WI38 (cell line): ENCODE results near the gene ACSS1.

ENCODE experiments used
- H3K4me3 ChIP-seq: 2 replicates; pipeline ENCODE4 v1.5.1; 2011; ENCODE audit warnings: low read depth, mild to moderate bottlenecking, control low read depth, low read length
- CTCF ChIP-seq: IDR thresholded peaks from 2 replicates; pipeline ENCODE4 v1.5.1; 2012; ENCODE audit warnings: low read depth, mild to moderate bottlenecking, control low read depth, low read length

Gene ACSS1

GRCh38 chr20:25063981-25064380 lies 6.0 kb upstream of the ACSS1 start:
- no peak overlapping the region for H3K4me3 ChIP-seq
- TF ChIP-seq CTCF: no peak

- no peak overlapping the region for H3K4me3 ChIP-seq
- no peak for TF ChIP-seq CTCF
These were observed 5.6 kb upstream of the ACSS1 start for GRCh38 chr20:25063546-25063945.

DNA sequence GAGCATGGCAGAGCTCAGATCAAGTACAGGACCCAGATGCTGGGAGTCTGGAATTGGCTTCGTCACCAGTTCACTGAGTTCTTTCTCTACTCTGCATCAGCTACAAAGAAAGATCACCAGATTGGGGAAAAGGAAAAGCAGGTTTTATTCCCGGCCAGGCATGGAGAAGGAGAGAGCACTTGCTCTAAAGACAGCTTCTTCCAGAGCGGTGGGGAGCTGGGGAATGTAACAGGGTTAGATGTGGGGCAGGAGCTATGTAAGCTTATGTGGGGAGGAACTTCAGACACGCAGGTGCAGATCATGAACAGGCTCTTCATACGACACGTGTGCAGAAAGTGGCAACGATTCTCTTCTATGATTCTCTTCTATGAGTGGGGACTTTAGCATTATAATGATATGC lies 4.9 kb upstream of the ACSS1 start:
- no peak overlapping the region for H3K4me3 ChIP-seq
- TF ChIP-seq CTCF: no peak

- TF ChIP-seq CTCF: no peak
- H3K4me3 ChIP-seq: no peak overlapping the region
These were observed 4.0 kb upstream of the ACSS1 start for GRCh38 chr20:25061821-25062530.

DNA sequence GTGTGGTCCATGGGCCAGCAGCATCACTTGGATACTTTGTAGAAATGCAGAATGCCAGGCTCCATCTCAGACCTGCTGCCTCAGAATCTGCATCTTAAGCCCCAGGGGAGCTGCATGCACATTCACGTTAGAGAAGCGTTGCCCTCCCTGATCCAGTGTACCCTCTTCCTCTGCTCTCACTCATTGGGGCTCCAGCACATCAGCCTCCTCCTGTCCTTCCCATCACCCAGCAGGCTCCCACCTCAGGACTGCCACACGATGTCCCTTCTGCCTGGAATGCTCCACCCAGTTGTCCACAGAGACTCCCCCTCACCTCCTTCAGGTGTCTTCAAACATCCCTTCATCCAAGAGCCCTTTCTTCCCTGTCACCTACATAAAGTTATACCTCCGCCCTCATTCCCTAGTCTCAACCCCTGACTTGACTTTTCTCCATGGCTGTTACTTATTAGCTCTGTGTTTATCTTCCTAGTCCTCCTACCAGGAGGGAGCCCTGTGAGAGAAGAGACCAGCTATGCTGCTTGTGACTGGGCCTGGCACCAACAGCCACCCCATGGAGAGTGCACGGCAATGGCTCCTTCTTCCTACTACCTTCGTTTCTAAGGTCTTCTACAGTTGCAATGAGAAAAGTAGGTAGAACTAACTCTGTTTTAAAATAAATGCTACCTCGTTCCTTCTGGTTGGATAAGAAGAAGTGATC lies 3.3 kb upstream of the ACSS1 start:
- H3K4me3 ChIP-seq: no peak overlapping the region
- TF ChIP-seq CTCF: no peak

- no peak for TF ChIP-seq CTCF
- H3K4me3 ChIP-seq: no peak overlapping the region
These were observed 2.0 kb upstream of the ACSS1 start for GRCh38 chr20:25059866-25060465.
